CD8-positive, alpha-beta memory T cell (primary cell): ENCODE measurements around the gene ARHGDIB. TPM values are rescaled to one million over a fixed set of nuclear protein-coding genes. Genes with fewer than 3 reads are reported as not detected.

ENCODE experiments used
- CTCF ChIA-PET: fragments of 350-600 bp; sonication (Branson Sonifier 250); formaldehyde crosslinking; loops from one replicate; lab custom pipeline; 2021; ENCODE audit warnings: antibody characterized with exemption; lab: Charles Lee
- POLR2A ChIA-PET: fragments of 350-600 bp; sonication (Branson Sonifier 250); formaldehyde crosslinking; loops from one replicate; lab custom pipeline; 2021; ENCODE audit warnings: antibody characterized with exemption; lab: Charles Lee
- DNase-seq, 5 donors: peaks; one replicate each; pipeline versions ENCODE4 v3.0.0 to v3.0.0-alpha.2; 2020 to 2022; ENCODE audit warnings: mixed read lengths in 1 of 5
- H3K27ac ChIP-seq: one replicate; pipeline ENCODE4 v1.7.0; 2013; ENCODE audit warnings: low read depth, mild to moderate bottlenecking, low read length, moderate library complexity
- H3K27me3 ChIP-seq: 2 replicates; pipeline ENCODE4 v1.7.0; 2013; ENCODE audit warnings: low read length, mild to moderate bottlenecking; ENCODE audit not compliant: insufficient read depth, poor library complexity, severe bottlenecking
- H3K36me3 ChIP-seq: 2 replicates; pipeline ENCODE4 v1.7.0; 2013; ENCODE audit warnings: mild to moderate bottlenecking, low read length, moderate library complexity; ENCODE audit not compliant: insufficient read depth
- H3K4me1 ChIP-seq: 2 replicates; pipeline ENCODE4 v1.7.0; 2013; ENCODE audit warnings: mild to moderate bottlenecking, low read length, moderate library complexity; ENCODE audit not compliant: insufficient read depth
- H3K4me3 ChIP-seq: 2 replicates; pipeline ENCODE4 v1.7.0; 2013; ENCODE audit warnings: mild to moderate bottlenecking, low read length
- H3K9me3 ChIP-seq: 2 replicates; pipeline ENCODE4 v1.7.0; 2013; ENCODE audit warnings: mild to moderate bottlenecking, low read length
- H3K27ac Mint-ChIP-seq, 8 donors: one replicate each; pipeline ENCODE4 v1.8.0; 2020 to 2021; ENCODE audit warnings: mixed read lengths in 8 of 8, mild to moderate bottlenecking in 6 of 8, inconsistent platforms in 3 of 8, moderate library complexity in 3 of 8
- H3K27me3 Mint-ChIP-seq, 2 donors: one replicate each; pipeline ENCODE4 v1.8.0; 2020 to 2021; ENCODE audit warnings: mixed read lengths in 2 of 2, mild to moderate bottlenecking in 1 of 2, moderate library complexity in 1 of 2
- H3K36me3 Mint-ChIP-seq, 3 donors: one replicate each; pipeline ENCODE4 v1.8.0; 2020 to 2021; ENCODE audit warnings: mixed read lengths in 3 of 3, inconsistent platforms in 1 of 3, mild to moderate bottlenecking in 1 of 3
- H3K4me1 Mint-ChIP-seq, 3 donors: one replicate each; pipeline ENCODE4 v1.8.0; 2020 to 2021; ENCODE audit warnings: mixed read lengths in 3 of 3, inconsistent platforms in 1 of 3, mild to moderate bottlenecking in 1 of 3
- H3K4me3 Mint-ChIP-seq, 7 donors: one replicate each; pipeline ENCODE4 v1.8.0; 2020 to 2021; ENCODE audit warnings: mixed read lengths in 7 of 7, mild to moderate bottlenecking in 6 of 7, moderate library complexity in 4 of 7, inconsistent platforms in 2 of 7
- H3K9me3 Mint-ChIP-seq, 5 donors: one replicate each; pipeline ENCODE4 v1.8.0; 2020 to 2022; ENCODE audit warnings: mixed read lengths in 5 of 5, mild to moderate bottlenecking in 3 of 5, moderate library complexity in 2 of 5, inconsistent platforms in 1 of 5
- polyA plus RNA-seq: library from polyadenylated mRNA; unstranded; fragments of 300-500 nt; fragmentation: Illumina TruSeq; gene quantifications from one replicate; pipeline ENCODE4 v1.2.3, GENCODE V29; 2021
- total RNA-seq, 2 experiments: library from RNA; stranded (reverse); gene quantifications; one replicate each; pipeline ENCODE4 v1.2.3, GENCODE V29; 2021

ARHGDIB gene
- total and polyA plus RNA-seq, 3 experiments from 2014 or later: 495 to 2,936 (median 511) TPM

DNA sequence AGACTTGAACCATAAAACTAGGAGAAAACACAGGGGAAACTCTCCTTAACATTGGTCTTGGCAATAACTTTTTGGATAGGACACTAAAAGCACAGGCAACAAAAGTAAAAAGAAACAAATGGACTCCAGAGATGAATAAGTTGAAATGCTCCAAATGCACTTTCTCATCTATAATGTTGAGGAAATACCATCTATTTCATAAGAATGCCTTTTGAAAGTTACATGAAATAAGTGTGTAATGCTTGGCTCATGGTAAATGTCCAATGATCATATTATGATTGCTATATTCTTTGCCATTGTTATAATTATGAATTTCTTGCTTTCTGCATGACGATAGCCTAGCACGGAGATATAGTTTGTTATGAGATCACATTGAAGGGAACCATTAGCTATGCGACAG is 31.3 kb upstream of the ARHGDIB start:
- ChIA-PET POLR2A (no interaction called here), CTCF (interaction anchor here (1.2 to 2.5 kb wide), 2 partner anchors 57 to 217 kb away, joined by 4 to 5 read pairs; no protein-coding TSS in a partner anchor)
- Mint-ChIP-seq H3K4me1 (peaks cover 23 to 39% (median 31%) of the 10 kb centered on the region in 3 donors), H3K36me3 (peaks cover 0 to 8% (median 4%) of the 10 kb centered on the region in 3 donors), H3K27me3 (peaks cover 0 to 2% of the 10 kb centered on the region in 2 donors), H3K9me3 (peaks cover 0 to 3% (median 0%) of the 10 kb centered on the region in 5 donors), H3K27ac (peak overlapping the region in 2 of 8 donors; percentile 7 to 15), H3K4me3 (no peak overlapping the region)
- H3K27me3 ChIP-seq: no peaks in the 10 kb centered on the region
- no peak overlapping the region for H3K4me3 ChIP-seq
- no peaks in the 10 kb centered on the region for H3K9me3 ChIP-seq
- H3K36me3 ChIP-seq: no peaks in the 10 kb centered on the region
- DNase-seq: no peak
- H3K4me1 ChIP-seq: peaks cover 24% of the 10 kb centered on the region
- no peak overlapping the region for H3K27ac ChIP-seq

DNA sequence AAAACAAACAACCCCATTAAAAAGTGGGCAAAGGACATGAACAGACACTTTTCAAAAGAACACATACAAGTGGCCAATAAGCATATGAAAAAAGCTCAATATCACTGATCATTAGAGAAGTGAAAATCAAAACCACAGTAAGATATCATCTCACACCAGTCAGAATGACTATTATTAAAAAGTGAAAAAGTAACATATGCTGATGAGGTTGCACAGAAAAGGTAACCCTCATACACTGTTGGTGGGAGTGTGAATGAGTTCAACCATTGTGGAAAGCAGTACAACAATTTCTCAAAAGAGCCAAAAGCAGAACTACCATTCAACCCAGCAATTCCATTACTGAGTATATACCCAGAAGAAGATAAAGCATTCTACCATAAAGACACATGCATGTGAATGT is 29.7 kb upstream of the ARHGDIB start:
- ChIA-PET POLR2A (no interaction called here), CTCF (interaction anchor here (1.5 kb wide), 1 partner anchor 11 kb away, joined by 4 read pairs; no protein-coding TSS in a partner anchor)
- Mint-ChIP-seq H3K27ac (no peak overlapping the region), H3K36me3 (peaks cover 0 to 12% (median 7%) of the 10 kb centered on the region in 3 donors), H3K27me3 (peaks cover 0 to 2% of the 10 kb centered on the region in 2 donors), H3K4me1 (peaks cover 23 to 39% (median 36%) of the 10 kb centered on the region in 3 donors), H3K4me3 (no peak overlapping the region), H3K9me3 (peaks cover 0 to 3% (median 0%) of the 10 kb centered on the region in 5 donors)
- H3K4me3 ChIP-seq: no peak overlapping the region
- H3K27ac ChIP-seq: no peak overlapping the region
- peaks cover 24% of the 10 kb centered on the region for H3K4me1 ChIP-seq
- no peak for DNase-seq
- H3K27me3 ChIP-seq: no peaks in the 10 kb centered on the region
- no peaks in the 10 kb centered on the region for H3K36me3 ChIP-seq
- H3K9me3 ChIP-seq: no peaks in the 10 kb centered on the region

DNA sequence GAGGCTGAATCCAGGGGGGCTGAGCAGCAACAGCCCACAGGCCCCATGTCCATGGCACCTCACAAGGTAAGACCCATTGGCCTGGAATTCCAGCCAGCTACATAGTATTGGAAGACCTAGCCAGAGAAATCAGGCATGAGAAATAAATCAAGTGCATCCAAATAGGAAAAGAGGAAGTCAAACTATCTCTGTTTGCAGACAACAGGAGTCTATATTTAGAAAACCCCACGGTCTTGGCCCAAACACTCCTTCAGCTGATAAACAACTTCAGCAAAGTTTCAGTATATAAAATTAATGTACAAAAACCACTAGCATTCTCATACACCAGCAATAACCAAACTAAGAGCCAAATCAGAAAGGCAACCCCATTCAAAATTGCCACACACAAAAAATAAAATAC is 28.4 kb upstream of the ARHGDIB start:
- CTCF ChIA-PET: interaction anchor here (1.5 kb wide), 1 partner anchor 12 kb away, joined by 4 read pairs; no protein-coding TSS in a partner anchor
- no peaks in the 10 kb centered on the region for H3K9me3 ChIP-seq
- peaks cover 14% of the 10 kb centered on the region for H3K4me1 ChIP-seq
- no peak overlapping the region for H3K27ac Mint-ChIP-seq
- POLR2A ChIA-PET: interaction anchor here (0.6 kb wide), 1 partner anchor 37 kb away, joined by 4 read pairs; no protein-coding TSS in a partner anchor
- no peaks in the 10 kb centered on the region for H3K36me3 ChIP-seq
- peaks cover 0 to 12% (median 7%) of the 10 kb centered on the region in 3 donors for H3K36me3 Mint-ChIP-seq
- no peak overlapping the region for H3K27ac ChIP-seq
- peaks cover 0 to 3% (median 0%) of the 10 kb centered on the region in 5 donors for H3K9me3 Mint-ChIP-seq
- H3K4me3 Mint-ChIP-seq: no peak overlapping the region
- DNase-seq: no peak
- peaks cover 0 to 2% of the 10 kb centered on the region in 2 donors for H3K27me3 Mint-ChIP-seq
- H3K4me1 Mint-ChIP-seq: peaks cover 14 to 34% (median 28%) of the 10 kb centered on the region in 3 donors
- no peak overlapping the region for H3K4me3 ChIP-seq
- no peaks in the 10 kb centered on the region for H3K27me3 ChIP-seq

DNA sequence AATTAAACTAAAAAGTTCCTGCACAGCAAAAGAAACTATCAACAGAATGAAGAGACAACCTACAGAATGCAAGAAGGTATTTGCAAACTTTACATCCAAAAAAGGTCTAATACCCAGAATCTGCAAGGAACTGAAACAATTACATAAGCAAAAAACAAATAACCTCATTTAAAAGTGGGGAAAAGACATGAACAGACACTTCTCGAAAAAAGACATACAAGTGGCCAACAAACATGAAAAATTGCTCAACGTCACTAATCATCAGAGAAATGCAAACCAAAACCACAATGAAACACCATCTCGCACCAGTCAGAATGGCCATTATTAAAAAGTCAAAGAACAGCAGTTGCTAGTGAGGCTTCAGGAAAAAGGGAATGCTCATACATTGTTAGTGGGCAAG is 26.6 kb upstream of the ARHGDIB start:
- Mint-ChIP-seq H3K4me1 (peaks cover 12 to 32% (median 23%) of the 10 kb centered on the region in 3 donors), H3K9me3 (peaks cover 0 to 3% (median 0%) of the 10 kb centered on the region in 5 donors), H3K36me3 (peaks cover 0 to 12% (median 7%) of the 10 kb centered on the region in 3 donors), H3K4me3 (no peak overlapping the region), H3K27ac (no peak overlapping the region), H3K27me3 (peaks cover 0 to 2% of the 10 kb centered on the region in 2 donors)
- Histone ChIP-seq H3K4me3 (no peak overlapping the region), H3K27ac (no peak overlapping the region), H3K36me3 (no peaks in the 10 kb centered on the region), H3K4me1 (peaks cover 11% of the 10 kb centered on the region), H3K27me3 (no peaks in the 10 kb centered on the region), H3K9me3 (no peaks in the 10 kb centered on the region)
- CTCF ChIA-PET: no interaction called here
- no peak for DNase-seq
- POLR2A ChIA-PET: no interaction called here

DNA sequence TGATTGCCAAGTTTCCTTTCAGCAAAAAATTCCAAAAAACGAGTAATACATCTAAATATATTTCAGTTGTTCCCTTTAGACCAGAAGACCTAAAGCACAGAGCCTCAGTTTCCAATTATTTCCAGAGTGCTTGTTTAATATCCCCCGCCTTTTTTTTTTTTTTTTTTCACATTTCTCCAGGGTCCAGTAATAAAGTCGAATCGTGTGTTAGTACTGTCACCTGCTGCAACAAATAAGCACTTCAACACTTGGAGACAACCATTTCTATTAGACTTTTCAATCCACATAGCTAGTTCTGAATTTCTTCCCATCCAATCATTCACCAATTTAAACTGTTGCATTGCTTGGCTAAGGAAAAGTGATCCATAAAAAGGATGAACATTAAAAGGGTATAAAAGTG is 25.0 kb upstream of the ARHGDIB start:
- Histone ChIP-seq H3K4me1 (peaks cover 17% of the 10 kb centered on the region), H3K9me3 (no peaks in the 10 kb centered on the region), H3K27ac (no peak overlapping the region), H3K4me3 (no peak overlapping the region), H3K36me3 (no peaks in the 10 kb centered on the region), H3K27me3 (no peaks in the 10 kb centered on the region)
- POLR2A ChIA-PET: interaction anchor here (1.0 kb wide), 1 partner anchor 213 kb away, joined by 3 read pairs; a partner anchor contains a TSS
- H3K27ac Mint-ChIP-seq: peak overlapping the region in 1 of 8 donors; percentile 23
- peaks cover 19 to 40% (median 29%) of the 10 kb centered on the region in 3 donors for H3K4me1 Mint-ChIP-seq
- CTCF ChIA-PET: interaction anchor here (0.7 to 1.7 kb wide), 3 partner anchors 8 to 265 kb away, joined by 4 to 5 read pairs (median 5); no protein-coding TSS in a partner anchor
- peaks cover 0 to 2% of the 10 kb centered on the region in 2 donors for H3K27me3 Mint-ChIP-seq
- peaks cover 0 to 3% (median 0%) of the 10 kb centered on the region in 5 donors for H3K9me3 Mint-ChIP-seq
- peaks cover 0 to 11% (median 7%) of the 10 kb centered on the region in 3 donors for H3K36me3 Mint-ChIP-seq
- DNase-seq: no peak
- H3K4me3 Mint-ChIP-seq: no peak overlapping the region

DNA sequence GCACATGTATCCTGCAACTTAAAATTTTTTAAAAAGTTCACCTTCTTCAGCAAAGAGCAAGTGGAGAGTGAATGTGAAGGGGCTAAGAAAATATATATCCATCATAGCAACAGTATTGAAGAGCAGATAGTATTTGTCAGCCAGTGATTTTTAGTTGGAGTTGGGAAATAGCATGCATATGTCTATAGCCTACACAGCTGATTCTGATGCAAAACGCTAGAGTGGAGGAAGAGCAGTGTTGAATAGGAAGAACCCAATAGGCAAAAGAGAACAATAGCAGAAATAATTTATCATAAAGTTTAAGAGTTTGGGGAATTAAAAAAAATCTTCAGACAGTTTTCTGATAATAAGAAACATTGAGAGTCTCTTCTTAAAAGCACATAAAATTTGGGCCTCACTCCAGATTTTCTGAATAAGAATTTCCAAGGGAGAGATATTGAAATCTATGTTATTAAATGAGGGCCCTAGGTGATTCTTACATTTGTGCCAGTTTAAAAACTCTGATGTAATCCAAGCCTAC is 23.4 kb upstream of the ARHGDIB start:
- Mint-ChIP-seq H3K4me3 (no peak overlapping the region), H3K4me1 (peaks cover 32 to 54% (median 42%) of the 10 kb centered on the region in 3 donors), H3K36me3 (peaks cover 0 to 6% (median 4%) of the 10 kb centered on the region in 3 donors), H3K27me3 (no peaks in the 10 kb centered on the region), H3K27ac (peak overlapping the region in 1 of 8 donors; percentile 17), H3K9me3 (no peaks in the 10 kb centered on the region)
- peaks cover 21% of the 10 kb centered on the region for H3K4me1 ChIP-seq
- H3K27me3 ChIP-seq: no peaks in the 10 kb centered on the region
- H3K9me3 ChIP-seq: no peaks in the 10 kb centered on the region
- H3K4me3 ChIP-seq: no peak overlapping the region
- H3K27ac ChIP-seq: no peak overlapping the region
- no peaks in the 10 kb centered on the region for H3K36me3 ChIP-seq
- DNase-seq: no peak
- CTCF ChIA-PET: interaction anchor here (1.7 to 2.5 kb wide), 3 partner anchors 9 to 47 kb away, joined by 5 to 10 read pairs (median 8); partner anchors contain the start of gene ERP27
- POLR2A ChIA-PET: no interaction called here

DNA sequence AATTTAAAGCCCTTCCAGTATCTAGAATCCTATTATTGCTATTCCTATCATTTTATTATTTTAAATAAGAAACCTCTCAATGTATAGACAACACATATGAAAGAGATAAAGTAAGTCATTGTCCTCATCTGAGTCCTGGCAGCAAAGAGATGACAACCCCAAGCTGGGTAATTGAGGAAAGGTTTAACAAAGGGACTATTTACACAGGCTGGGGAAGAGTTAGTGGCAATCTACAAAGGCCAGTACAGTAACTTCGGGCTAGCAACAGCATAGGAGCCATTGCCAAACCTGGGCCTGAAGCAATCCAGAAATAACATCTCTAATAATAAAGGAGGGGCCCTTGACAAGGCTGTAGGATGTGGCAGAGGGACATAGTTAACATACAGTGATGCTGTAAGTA is 22.6 kb upstream of the ARHGDIB start:
- peaks cover 40 to 54% (median 50%) of the 10 kb centered on the region in 3 donors for H3K4me1 Mint-ChIP-seq
- no peaks in the 10 kb centered on the region for H3K27me3 ChIP-seq
- no peaks in the 10 kb centered on the region for H3K9me3 Mint-ChIP-seq
- DNase-seq: no peak
- ChIA-PET POLR2A (interaction anchor here (0.6 kb wide), 1 partner anchor 31 kb away, joined by 3 read pairs; no protein-coding TSS in a partner anchor), CTCF (interaction anchor here (2.5 kb wide), 2 partner anchors 12 to 47 kb away, joined by 8 to 10 read pairs; partner anchors contain the start of gene ERP27)
- H3K27me3 Mint-ChIP-seq: no peaks in the 10 kb centered on the region
- peaks cover 28% of the 10 kb centered on the region for H3K4me1 ChIP-seq
- H3K27ac Mint-ChIP-seq: peak overlapping the region in 1 of 8 donors; percentile 54
- no peaks in the 10 kb centered on the region for H3K9me3 ChIP-seq
- H3K4me3 ChIP-seq: no peak overlapping the region
- H3K4me3 Mint-ChIP-seq: peak overlapping the region in 1 of 7 donors; percentile 3
- H3K36me3 Mint-ChIP-seq: peaks cover 0 to 6% (median 4%) of the 10 kb centered on the region in 3 donors
- H3K36me3 ChIP-seq: no peaks in the 10 kb centered on the region
- H3K27ac ChIP-seq: no peak overlapping the region

DNA sequence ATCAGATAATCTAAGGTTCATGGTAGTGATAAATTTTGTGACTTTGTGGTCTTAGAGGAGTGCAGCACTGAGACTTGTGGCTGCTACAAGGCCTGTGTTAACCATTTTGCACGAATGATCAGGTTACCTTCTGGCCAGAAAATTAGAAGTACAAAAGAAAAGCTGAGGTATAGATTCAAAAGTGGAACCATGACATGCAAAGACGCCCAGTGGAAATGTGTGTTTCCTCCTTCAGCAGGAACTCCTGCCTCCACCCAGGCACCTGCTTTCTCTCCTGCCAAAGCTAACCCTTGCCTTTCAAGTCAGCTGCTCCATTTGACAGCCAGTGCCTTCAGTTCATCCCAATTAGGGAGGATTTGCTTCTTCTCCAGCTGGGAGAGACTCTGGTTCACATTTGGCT is 21.6 kb upstream of the ARHGDIB start:
- POLR2A ChIA-PET: interaction anchor here (1.2 kb wide), 1 partner anchor 35 kb away, joined by 3 read pairs; no protein-coding TSS in a partner anchor
- H3K36me3 Mint-ChIP-seq: peaks cover 0 to 5% (median 4%) of the 10 kb centered on the region in 3 donors
- Histone ChIP-seq H3K4me1 (peaks cover 32% of the 10 kb centered on the region), H3K27me3 (no peaks in the 10 kb centered on the region), H3K9me3 (no peaks in the 10 kb centered on the region), H3K27ac (no peak overlapping the region), H3K4me3 (no peak overlapping the region), H3K36me3 (no peaks in the 10 kb centered on the region)
- DNase-seq: no peak
- H3K4me1 Mint-ChIP-seq: peaks cover 46 to 62% (median 60%) of the 10 kb centered on the region in 3 donors
- CTCF ChIA-PET: interaction anchor here (0.9 to 2.5 kb wide), 4 partner anchors 11 to 214 kb away, joined by 3 to 10 read pairs (median 6); partner anchors contain the start of gene ERP27
- H3K27ac Mint-ChIP-seq: peak overlapping the region in 2 of 8 donors; percentile 57 to 77
- peak overlapping the region in 1 of 7 donors; percentile 1 for H3K4me3 Mint-ChIP-seq
- no peaks in the 10 kb centered on the region for H3K9me3 Mint-ChIP-seq
- H3K27me3 Mint-ChIP-seq: no peaks in the 10 kb centered on the region
